Measurements from ENCODE around the gene PAGE4. TPM values are rescaled to one million over a fixed set of nuclear protein-coding genes. Genes with fewer than 3 reads are reported as not detected.

PAGE4 gene
- total and polyA plus RNA-seq, 2 of the 13 experiments (the other 11 are each of a cell fraction or from before 2014, with no cell fraction given) = 1.1 TPM; not detected in 1

DNA sequence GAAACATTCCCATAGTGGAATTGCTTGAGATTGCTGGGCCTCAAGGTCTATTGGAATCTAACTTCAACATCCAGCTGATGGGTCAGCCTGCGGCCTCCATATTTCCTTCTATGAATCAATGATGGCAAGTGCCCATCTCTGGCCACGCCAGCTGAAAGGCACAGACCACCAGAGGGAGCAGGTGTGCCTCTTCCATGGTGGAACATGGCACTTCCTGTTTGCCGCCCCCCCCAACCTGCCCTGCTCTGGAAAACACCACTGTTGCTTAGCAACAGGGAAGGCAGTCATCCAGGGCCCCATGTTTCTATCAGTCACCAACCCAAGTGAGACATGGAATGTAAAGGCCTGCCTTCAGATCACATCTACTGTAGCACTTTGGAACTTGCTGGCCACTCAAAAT lies 11.6 kb downstream of the PAGE4 start (continued):
- TF ChIP-seq, protein P1, sequence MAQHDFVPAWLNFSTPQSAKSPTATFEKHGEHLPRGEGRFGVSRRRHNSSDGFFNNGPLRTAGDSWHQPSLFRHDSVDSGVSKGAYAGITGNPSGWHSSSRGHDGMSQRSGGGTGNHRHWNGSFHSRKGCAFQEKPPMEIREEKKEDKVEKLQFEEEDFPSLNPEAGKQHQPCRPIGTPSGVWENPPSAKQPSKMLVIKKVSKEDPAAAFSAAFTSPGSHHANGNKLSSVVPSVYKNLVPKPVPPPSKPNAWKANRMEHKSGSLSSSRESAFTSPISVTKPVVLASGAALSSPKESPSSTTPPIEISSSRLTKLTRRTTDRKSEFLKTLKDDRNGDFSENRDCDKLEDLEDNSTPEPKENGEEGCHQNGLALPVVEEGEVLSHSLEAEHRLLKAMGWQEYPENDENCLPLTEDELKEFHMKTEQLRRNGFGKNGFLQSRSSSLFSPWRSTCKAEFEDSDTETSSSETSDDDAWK (CRISPR knock-in tag; IDR thresholded peaks at IDR 0.05) = no peak
- TF ChIP-seq SMC3 (IDR thresholded peaks at IDR 0.05; ENCODE audit: low read length) (peak; percentile 87), FOXO1 (CRISPR knock-in tag; IDR thresholded peaks at IDR 0.05) (peak; percentile 66), FOXP1 (IDR thresholded peaks at IDR 0.05) (no peak), FOXP1 (CRISPR knock-in tag; IDR thresholded peaks at IDR 0.05) (0 out of 2 replicates have a peak, but pooled peaks have one; percentile 19), ZNF501 (CRISPR knock-in tag; IDR thresholded peaks at IDR 0.05) (peak; percentile 60), ZNF549 (CRISPR knock-in tag; IDR thresholded peaks at IDR 0.05) (no peak), TEAD3 (CRISPR knock-in tag; optimal IDR thresholded peaks at IDR 0.05; ENCODE audit: borderline replicate concordance) (peak; percentile 65), RXRB (CRISPR knock-in tag; IDR thresholded peaks at IDR 0.05; ENCODE audit: borderline replicate concordance) (peak; percentile 32; the same call in 1 of the 2 replicates), YEATS4 (CRISPR knock-in tag; IDR thresholded peaks at IDR 0.05; ENCODE audit: borderline replicate concordance) (no peak), HNRNPL (IDR thresholded peaks at IDR 0.05; ENCODE audit: low read depth, low read length) (no peak), ZNF260 (CRISPR knock-in tag; IDR thresholded peaks at IDR 0.05; ENCODE audit: borderline replicate concordance, low read depth) (no peak), SP1 (IDR thresholded peaks at IDR 0.05) (no peak), SP1 (CRISPR knock-in tag; IDR thresholded peaks at IDR 0.05) (no peak), RFX3 (CRISPR knock-in tag; IDR thresholded peaks at IDR 0.05) (peak; percentile 84), RAD21 (CRISPR knock-in tag; IDR thresholded peaks at IDR 0.05) (peak; percentile 77), RARG (CRISPR knock-in tag; IDR thresholded peaks at IDR 0.05; ENCODE audit: low read depth) (no peak), ZNF101 (CRISPR knock-in tag; IDR thresholded peaks at IDR 0.05; ENCODE audit: borderline replicate concordance, low read depth) (no peak), MED1 (CRISPR knock-in tag; IDR thresholded peaks at IDR 0.05) (peak; percentile 59), SAP130 (CRISPR knock-in tag; IDR thresholded peaks at IDR 0.05; ENCODE audit: low read depth) (peak; percentile 71; the same call in 1 of the 2 replicates), TBX3 (IDR thresholded peaks at IDR 0.05; ENCODE audit: borderline replicate concordance) (0 out of 2 replicates have a peak, but pooled peaks have one; percentile 17), HOXA5 (CRISPR knock-in tag; IDR thresholded peaks at IDR 0.05) (0 out of 2 replicates have a peak, but pooled peaks have one; percentile 37), ZNF562 (CRISPR knock-in tag; IDR thresholded peaks at IDR 0.05; ENCODE audit: borderline replicate concordance) (no peak), ZNF878 (CRISPR knock-in tag; IDR thresholded peaks at IDR 0.05) (no peak)
- TF ChIP-seq, protein P2, sequence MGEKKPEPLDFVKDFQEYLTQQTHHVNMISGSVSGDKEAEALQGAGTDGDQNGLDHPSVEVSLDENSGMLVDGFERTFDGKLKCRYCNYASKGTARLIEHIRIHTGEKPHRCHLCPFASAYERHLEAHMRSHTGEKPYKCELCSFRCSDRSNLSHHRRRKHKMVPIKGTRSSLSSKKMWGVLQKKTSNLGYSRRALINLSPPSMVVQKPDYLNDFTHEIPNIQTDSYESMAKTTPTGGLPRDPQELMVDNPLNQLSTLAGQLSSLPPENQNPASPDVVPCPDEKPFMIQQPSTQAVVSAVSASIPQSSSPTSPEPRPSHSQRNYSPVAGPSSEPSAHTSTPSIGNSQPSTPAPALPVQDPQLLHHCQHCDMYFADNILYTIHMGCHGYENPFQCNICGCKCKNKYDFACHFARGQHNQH (CRISPR knock-in tag; IDR thresholded peaks at IDR 0.05) = peak; percentile 72; the same call in 1 of the 2 replicates
- TF ChIP-seq, protein P3, sequence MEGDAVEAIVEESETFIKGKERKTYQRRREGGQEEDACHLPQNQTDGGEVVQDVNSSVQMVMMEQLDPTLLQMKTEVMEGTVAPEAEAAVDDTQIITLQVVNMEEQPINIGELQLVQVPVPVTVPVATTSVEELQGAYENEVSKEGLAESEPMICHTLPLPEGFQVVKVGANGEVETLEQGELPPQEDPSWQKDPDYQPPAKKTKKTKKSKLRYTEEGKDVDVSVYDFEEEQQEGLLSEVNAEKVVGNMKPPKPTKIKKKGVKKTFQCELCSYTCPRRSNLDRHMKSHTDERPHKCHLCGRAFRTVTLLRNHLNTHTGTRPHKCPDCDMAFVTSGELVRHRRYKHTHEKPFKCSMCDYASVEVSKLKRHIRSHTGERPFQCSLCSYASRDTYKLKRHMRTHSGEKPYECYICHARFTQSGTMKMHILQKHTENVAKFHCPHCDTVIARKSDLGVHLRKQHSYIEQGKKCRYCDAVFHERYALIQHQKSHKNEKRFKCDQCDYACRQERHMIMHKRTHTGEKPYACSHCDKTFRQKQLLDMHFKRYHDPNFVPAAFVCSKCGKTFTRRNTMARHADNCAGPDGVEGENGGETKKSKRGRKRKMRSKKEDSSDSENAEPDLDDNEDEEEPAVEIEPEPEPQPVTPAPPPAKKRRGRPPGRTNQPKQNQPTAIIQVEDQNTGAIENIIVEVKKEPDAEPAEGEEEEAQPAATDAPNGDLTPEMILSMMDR (CRISPR knock-in tag; IDR thresholded peaks at IDR 0.05) = peak; percentile 92
